Mesenchymal stem cell (in vitro differentiated cells and primary cell): ENCODE data around the gene NUP205.
A peak's percentile ranks its signal among the peaks of the same experiment; 100 is the strongest.

Experiments
- DNase-seq: peaks from one replicate; pipeline ENCODE4 v3.0.0-alpha.2; 2013
- H2AFZ ChIP-seq: one replicate; pipeline ENCODE4 v1.6.1; 2013; ENCODE audit warnings: low read depth, mild to moderate bottlenecking, control low read depth, inconsistent platforms, low read length, moderate library complexity
- H2AK5ac ChIP-seq: 2 replicates; pipeline ENCODE4 v1.6.1; 2013; ENCODE audit warnings: low read length, moderate library complexity, mild to moderate bottlenecking, inconsistent platforms; ENCODE audit not compliant: severe bottlenecking
- H2BK120ac ChIP-seq: one replicate; pipeline ENCODE4 v1.6.1; 2013; ENCODE audit warnings: low read depth, mild to moderate bottlenecking, inconsistent platforms, low read length, moderate library complexity
- H2BK12ac ChIP-seq, 2 experiments: one replicate each; pipeline ENCODE4 v1.6.1; 2013; ENCODE audit warnings: inconsistent platforms in 2 of 2, low read length in 2 of 2, mild to moderate bottlenecking in 2 of 2, moderate library complexity in 2 of 2, control low read depth in 1 of 2
- H2BK15ac ChIP-seq: one replicate; pipeline ENCODE4 v1.6.1; 2013; ENCODE audit warnings: mild to moderate bottlenecking, low read depth, inconsistent platforms; ENCODE audit not compliant: poor library complexity, severe bottlenecking
- H2BK5ac ChIP-seq: 2 replicates; pipeline ENCODE4 v1.6.1; 2013; ENCODE audit warnings: low read depth, mild to moderate bottlenecking, low read length, control low read depth, inconsistent platforms; ENCODE audit not compliant: poor library complexity, severe bottlenecking
- H3K14ac ChIP-seq, 2 experiments: one replicate each; pipeline ENCODE4 v1.6.1; 2013; ENCODE audit warnings: inconsistent platforms in 2 of 2, low read length in 2 of 2, control low read depth in 1 of 2, mild to moderate bottlenecking in 1 of 2, moderate library complexity in 1 of 2
- H3K18ac ChIP-seq, 2 experiments: one replicate each; pipeline ENCODE4 v1.6.1; 2013; ENCODE audit warnings: inconsistent platforms in 2 of 2, low read length in 2 of 2, control low read depth in 1 of 2, low read depth in 1 of 2, mild to moderate bottlenecking in 1 of 2
- H3K23ac ChIP-seq, 2 experiments: one replicate each; pipeline ENCODE4 v1.6.1; 2013; ENCODE audit warnings: inconsistent platforms in 2 of 2, low read length in 2 of 2, mild to moderate bottlenecking in 2 of 2, moderate library complexity in 2 of 2, control low read depth in 1 of 2
- H3K27ac ChIP-seq: 2 replicates; pipeline ENCODE4 v1.5.1; 2013; ENCODE audit warnings: mild to moderate bottlenecking, moderate library complexity, low read length, control low read depth, inconsistent platforms; ENCODE audit not compliant: poor library complexity, severe bottlenecking
- H3K27me3 ChIP-seq, 2 experiments: 2 replicates each; pipeline versions ENCODE4 v1.6.1 to v1.7.0; 2013; ENCODE audit warnings: low read length in 2 of 2, mild to moderate bottlenecking in 2 of 2, moderate library complexity in 2 of 2, control low read depth in 1 of 2, inconsistent platforms in 1 of 2; ENCODE audit not compliant: control insufficient read depth in 1 of 2, insufficient read depth in 1 of 2
- H3K36me3 ChIP-seq, 2 experiments: 2 replicates each; pipeline versions ENCODE4 v1.6.1 to v1.7.0; 2013; ENCODE audit warnings: low read length in 2 of 2, control low read depth in 1 of 2, inconsistent platforms in 1 of 2, low read depth in 1 of 2, mild to moderate bottlenecking in 1 of 2; ENCODE audit not compliant: insufficient read depth in 2 of 2, control insufficient read depth in 1 of 2
- H3K4ac ChIP-seq, 2 experiments: one replicate each; pipeline ENCODE4 v1.6.1; 2013; ENCODE audit warnings: inconsistent platforms in 2 of 2, low read length in 2 of 2, mild to moderate bottlenecking in 2 of 2, moderate library complexity in 2 of 2, control low read depth in 1 of 2, low read depth in 1 of 2
- H3K4me1 ChIP-seq: 2 replicates; pipeline ENCODE4 v1.6.1; 2013; ENCODE audit warnings: low read depth, low read length, control low read depth; ENCODE audit not compliant: control insufficient read depth, insufficient read depth
- H3K4me2 ChIP-seq: 2 replicates; pipeline ENCODE4 v1.6.1; 2013; ENCODE audit warnings: low read length, mild to moderate bottlenecking, inconsistent platforms; ENCODE audit not compliant: poor library complexity, severe bottlenecking
- H3K4me3 ChIP-seq, 2 experiments: 2 replicates each; pipeline versions ENCODE4 v1.5.1 to v1.7.0; 2013; ENCODE audit warnings: low read length in 2 of 2, mild to moderate bottlenecking in 2 of 2, control low read depth in 1 of 2, low read depth in 1 of 2; ENCODE audit not compliant: insufficient read depth in 1 of 2
- H3K79me1 ChIP-seq: replicated peaks from 2 replicates; pipeline ENCODE4 v1.6.1; 2013; ENCODE audit warnings: mild to moderate bottlenecking, control low read depth, low read length, inconsistent platforms; ENCODE audit not compliant: poor library complexity, severe bottlenecking
- H3K9ac ChIP-seq: 2 replicates; pipeline ENCODE4 v1.7.0; 2013; ENCODE audit warnings: mild to moderate bottlenecking, low read length, moderate library complexity
- H3K9me3 ChIP-seq: 2 replicates; pipeline ENCODE4 v1.7.0; 2013; ENCODE audit warnings: mild to moderate bottlenecking, low read length; ENCODE audit not compliant: control insufficient read depth
- H4K8ac ChIP-seq: one replicate; pipeline ENCODE4 v1.6.1; 2013; ENCODE audit warnings: inconsistent platforms, mild to moderate bottlenecking, low read length, moderate library complexity
- H4K91ac ChIP-seq: one replicate; pipeline ENCODE4 v1.6.1; 2013; ENCODE audit warnings: mild to moderate bottlenecking, low read length, inconsistent platforms
- WGBS: methylation state at CpG from one replicate; pipeline ENCODE4 v1.1.7; 2013; ENCODE audit warnings: mixed read lengths; 5-methylcytosine and 5-hydroxymethylcytosine counted together

NUP205 gene

GRCh38 chr7:135536150-135536549 lies 21.6 kb upstream of the NUP205 start:
- no peak overlapping the region for H2BK12ac ChIP-seq
- no peak overlapping the region for H4K8ac ChIP-seq
- no peak overlapping the region for H3K4me3 ChIP-seq
- H3K36me3 ChIP-seq: no peaks in the 10 kb centered on the region
- peak; percentile 53 for DNase-seq
- H3K9me3 ChIP-seq: no peaks in the 10 kb centered on the region
- no peak overlapping the region for H3K14ac ChIP-seq
- no peak overlapping the region for H2BK120ac ChIP-seq
- H4K91ac ChIP-seq: no peak overlapping the region
- no peak overlapping the region for H3K27ac ChIP-seq
- H3K4me2 ChIP-seq: no peak overlapping the region
- H2AK5ac ChIP-seq: no peak overlapping the region
- H3K9ac ChIP-seq: no peak overlapping the region
- no peak overlapping the region for H2AFZ ChIP-seq
- H3K23ac ChIP-seq: no peak overlapping the region
- H3K27me3 ChIP-seq: peaks cover 5 to 8% of the 10 kb centered on the region in 2 experiments
- WGBS: 76% methylated on average over 7 of the region's 7 CpGs
- no peak overlapping the region for H3K4ac ChIP-seq
- H2BK5ac ChIP-seq: no peak overlapping the region
- H3K4me1 ChIP-seq: no peaks in the 10 kb centered on the region
- no peaks in the 10 kb centered on the region for H3K79me1 ChIP-seq
- no peak overlapping the region for H3K18ac ChIP-seq
- H2BK15ac ChIP-seq: no peak overlapping the region

DNA sequence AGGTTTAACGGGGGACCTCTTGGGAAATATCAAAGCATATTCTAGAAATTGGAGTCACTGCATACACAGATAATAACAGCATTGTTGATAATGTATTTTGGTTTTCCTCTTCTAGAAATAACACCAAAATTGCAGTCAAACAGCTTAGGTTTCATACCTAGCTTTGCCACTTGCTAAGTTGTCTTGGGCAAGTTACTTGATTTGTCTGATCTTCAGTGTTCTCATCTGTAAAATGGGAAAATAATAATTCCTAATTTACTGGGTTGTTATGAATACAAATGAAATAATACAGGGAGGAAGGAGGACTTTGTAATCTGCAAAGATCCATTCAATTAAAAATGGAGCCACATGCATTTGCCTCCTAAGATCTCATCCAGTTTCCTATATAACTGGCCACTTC lies 20.3 kb upstream of the NUP205 start:
- no CpG with 5 or more reads among the region's 1 CpG for WGBS
- no peak overlapping the region for H4K8ac ChIP-seq
- H4K91ac ChIP-seq: no peak overlapping the region
- peaks cover 3 to 5% of the 10 kb centered on the region in 2 experiments for H3K27me3 ChIP-seq
- no peak overlapping the region for H3K23ac ChIP-seq
- no peak overlapping the region for H3K27ac ChIP-seq
- H2BK12ac ChIP-seq: no peak overlapping the region
- H2BK120ac ChIP-seq: no peak overlapping the region
- no peak overlapping the region for H3K4ac ChIP-seq
- no peak overlapping the region for H3K14ac ChIP-seq
- no peak overlapping the region for H2BK15ac ChIP-seq
- no peak overlapping the region for H3K9ac ChIP-seq
- H3K4me1 ChIP-seq: no peaks in the 10 kb centered on the region
- H3K4me2 ChIP-seq: no peak overlapping the region
- H3K79me1 ChIP-seq: no peaks in the 10 kb centered on the region
- H3K9me3 ChIP-seq: no peaks in the 10 kb centered on the region
- no peak overlapping the region for H2AK5ac ChIP-seq
- no peak overlapping the region for H2AFZ ChIP-seq
- H3K36me3 ChIP-seq: no peaks in the 10 kb centered on the region
- no peak for DNase-seq
- no peak overlapping the region for H3K4me3 ChIP-seq
- no peak overlapping the region for H2BK5ac ChIP-seq
- H3K18ac ChIP-seq: no peak overlapping the region

GRCh38 chr7:135537905-135538304 lies 19.8 kb upstream of the NUP205 start:
- Histone ChIP-seq H2AK5ac (no peak overlapping the region), H2BK15ac (no peak overlapping the region), H2BK12ac (no peak overlapping the region), H3K27ac (no peak overlapping the region), H3K9ac (no peak overlapping the region), H3K4me1 (no peaks in the 10 kb centered on the region), H3K79me1 (no peaks in the 10 kb centered on the region), H3K14ac (no peak overlapping the region), H3K4ac (no peak overlapping the region), H3K18ac (no peak overlapping the region), H4K8ac (no peak overlapping the region), H3K23ac (no peak overlapping the region), H3K4me3 (no peak overlapping the region), H3K9me3 (no peaks in the 10 kb centered on the region), H3K36me3 (no peaks in the 10 kb centered on the region), H3K4me2 (no peak overlapping the region), H3K27me3 (peaks cover 3 to 5% of the 10 kb centered on the region in 2 experiments), H2AFZ (no peak overlapping the region), H4K91ac (no peak overlapping the region), H2BK5ac (no peak overlapping the region), H2BK120ac (no peak overlapping the region)
- DNase-seq: no peak

DNA sequence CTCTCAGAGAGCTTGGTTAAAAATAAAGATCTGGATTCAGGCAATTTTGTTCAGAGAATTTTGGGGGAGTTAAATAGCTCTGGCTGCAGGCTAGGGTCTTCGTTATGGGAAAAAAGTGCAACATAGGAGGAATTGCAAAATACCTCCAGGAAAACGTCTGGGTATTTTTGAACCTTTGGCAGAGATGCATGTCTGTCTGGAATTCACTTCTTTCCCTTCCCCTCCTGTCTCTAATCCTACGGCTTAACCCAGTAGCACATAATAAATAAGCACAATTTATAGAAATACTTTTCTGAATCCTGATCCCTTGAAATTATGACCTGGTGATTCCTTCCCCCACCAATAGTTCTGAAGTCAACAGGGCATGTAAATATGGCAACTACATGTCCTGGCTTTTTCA lies 19.3 kb upstream of the NUP205 start:
- no peak overlapping the region for H2AK5ac ChIP-seq
- no peak overlapping the region for H3K18ac ChIP-seq
- no peak overlapping the region for H2BK120ac ChIP-seq
- H3K4me3 ChIP-seq: no peak overlapping the region
- no peak overlapping the region for H3K4me2 ChIP-seq
- no peak overlapping the region for H3K27ac ChIP-seq
- 67% methylated on average over 3 of the region's 3 CpGs for WGBS
- no peak overlapping the region for H4K8ac ChIP-seq
- no peak for DNase-seq
- H3K27me3 ChIP-seq: peaks cover 3 to 5% of the 10 kb centered on the region in 2 experiments
- H4K91ac ChIP-seq: no peak overlapping the region
- no peak overlapping the region for H3K9ac ChIP-seq
- H3K4ac ChIP-seq: no peak overlapping the region
- H2AFZ ChIP-seq: no peak overlapping the region
- H3K4me1 ChIP-seq: no peaks in the 10 kb centered on the region
- H3K23ac ChIP-seq: no peak overlapping the region
- no peak overlapping the region for H3K14ac ChIP-seq
- H2BK5ac ChIP-seq: no peak overlapping the region
- no peaks in the 10 kb centered on the region for H3K36me3 ChIP-seq
- no peak overlapping the region for H2BK12ac ChIP-seq
- H3K79me1 ChIP-seq: no peaks in the 10 kb centered on the region
- no peak overlapping the region for H2BK15ac ChIP-seq
- H3K9me3 ChIP-seq: no peaks in the 10 kb centered on the region
